ENCODE data around the gene CAMK2B. TPM values are rescaled to one million over a fixed set of nuclear protein-coding genes. Genes with fewer than 3 reads are reported as not detected.
A peak's percentile ranks its signal among the peaks of the same experiment; 100 is the strongest.

The CAMK2B gene
- total and polyA plus RNA-seq, 2 of the 13 experiments (the other 11 are each of a cell fraction or from before 2014, with no cell fraction given), result 0.27 to 0.48 TPM

DNA sequence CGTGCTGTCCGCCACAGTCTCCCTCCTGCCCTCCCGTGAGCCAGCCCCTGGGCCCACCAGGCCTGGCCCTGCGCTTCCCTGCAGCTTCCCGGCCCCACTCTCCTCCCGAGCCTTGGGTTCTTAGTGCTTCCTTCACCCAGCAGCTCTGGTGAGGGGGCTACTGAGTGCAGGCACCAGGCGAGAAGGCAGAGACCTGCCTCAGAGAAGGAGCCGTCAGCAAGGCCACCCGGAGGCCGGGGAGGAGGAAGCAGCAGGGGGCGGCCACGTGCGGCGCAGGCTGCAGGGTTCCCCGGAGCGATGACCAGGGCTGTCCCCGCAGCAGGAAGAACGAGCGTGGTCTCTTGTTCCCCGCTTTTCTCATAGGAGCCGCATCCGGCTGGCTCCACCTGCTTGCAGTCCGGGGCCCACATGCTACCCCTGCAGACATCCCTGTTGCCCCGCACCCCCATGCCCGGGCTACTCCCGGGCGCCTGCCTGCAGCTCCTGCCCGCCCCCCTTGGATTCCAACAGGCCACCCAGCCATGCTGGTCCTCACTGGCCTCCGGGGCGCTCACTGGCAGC lies 104.1 kb downstream of the CAMK2B start (continued):
- TF ChIP-seq, protein P1, sequence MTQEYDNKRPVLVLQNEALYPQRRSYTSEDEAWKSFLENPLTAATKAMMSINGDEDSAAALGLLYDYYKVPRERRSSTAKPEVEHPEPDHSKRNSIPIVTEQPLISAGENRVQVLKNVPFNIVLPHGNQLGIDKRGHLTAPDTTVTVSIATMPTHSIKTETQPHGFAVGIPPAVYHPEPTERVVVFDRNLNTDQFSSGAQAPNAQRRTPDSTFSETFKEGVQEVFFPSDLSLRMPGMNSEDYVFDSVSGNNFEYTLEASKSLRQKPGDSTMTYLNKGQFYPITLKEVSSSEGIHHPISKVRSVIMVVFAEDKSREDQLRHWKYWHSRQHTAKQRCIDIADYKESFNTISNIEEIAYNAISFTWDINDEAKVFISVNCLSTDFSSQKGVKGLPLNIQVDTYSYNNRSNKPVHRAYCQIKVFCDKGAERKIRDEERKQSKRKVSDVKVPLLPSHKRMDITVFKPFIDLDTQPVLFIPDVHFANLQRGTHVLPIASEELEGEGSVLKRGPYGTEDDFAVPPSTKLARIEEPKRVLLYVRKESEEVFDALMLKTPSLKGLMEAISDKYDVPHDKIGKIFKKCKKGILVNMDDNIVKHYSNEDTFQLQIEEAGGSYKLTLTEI (CRISPR knock-in tag; conservative IDR thresholded peaks at IDR 0.05), result no peak
- TF ChIP-seq ZNF839 (CRISPR knock-in tag; IDR thresholded peaks at IDR 0.05; ENCODE audit: borderline replicate concordance) (no peak), NKX3-1 (CRISPR knock-in tag; IDR thresholded peaks at IDR 0.05) (peak; percentile 91; the same call in 1 of the 2 replicates), ZNF704 (CRISPR knock-in tag; IDR thresholded peaks at IDR 0.05; ENCODE audit: borderline replicate concordance) (peak; percentile 59; the same call in 1 of the 2 replicates), HNRNPK (IDR thresholded peaks at IDR 0.05; ENCODE audit: low read depth, low read length, poor library complexity, severe bottlenecking) (no peak), ZNF282 (IDR thresholded peaks at IDR 0.05; ENCODE audit: partially characterized antibody) (no peak), ZNF512 (CRISPR knock-in tag; IDR thresholded peaks at IDR 0.05) (no peak)
- TF ChIP-seq, protein P2, sequence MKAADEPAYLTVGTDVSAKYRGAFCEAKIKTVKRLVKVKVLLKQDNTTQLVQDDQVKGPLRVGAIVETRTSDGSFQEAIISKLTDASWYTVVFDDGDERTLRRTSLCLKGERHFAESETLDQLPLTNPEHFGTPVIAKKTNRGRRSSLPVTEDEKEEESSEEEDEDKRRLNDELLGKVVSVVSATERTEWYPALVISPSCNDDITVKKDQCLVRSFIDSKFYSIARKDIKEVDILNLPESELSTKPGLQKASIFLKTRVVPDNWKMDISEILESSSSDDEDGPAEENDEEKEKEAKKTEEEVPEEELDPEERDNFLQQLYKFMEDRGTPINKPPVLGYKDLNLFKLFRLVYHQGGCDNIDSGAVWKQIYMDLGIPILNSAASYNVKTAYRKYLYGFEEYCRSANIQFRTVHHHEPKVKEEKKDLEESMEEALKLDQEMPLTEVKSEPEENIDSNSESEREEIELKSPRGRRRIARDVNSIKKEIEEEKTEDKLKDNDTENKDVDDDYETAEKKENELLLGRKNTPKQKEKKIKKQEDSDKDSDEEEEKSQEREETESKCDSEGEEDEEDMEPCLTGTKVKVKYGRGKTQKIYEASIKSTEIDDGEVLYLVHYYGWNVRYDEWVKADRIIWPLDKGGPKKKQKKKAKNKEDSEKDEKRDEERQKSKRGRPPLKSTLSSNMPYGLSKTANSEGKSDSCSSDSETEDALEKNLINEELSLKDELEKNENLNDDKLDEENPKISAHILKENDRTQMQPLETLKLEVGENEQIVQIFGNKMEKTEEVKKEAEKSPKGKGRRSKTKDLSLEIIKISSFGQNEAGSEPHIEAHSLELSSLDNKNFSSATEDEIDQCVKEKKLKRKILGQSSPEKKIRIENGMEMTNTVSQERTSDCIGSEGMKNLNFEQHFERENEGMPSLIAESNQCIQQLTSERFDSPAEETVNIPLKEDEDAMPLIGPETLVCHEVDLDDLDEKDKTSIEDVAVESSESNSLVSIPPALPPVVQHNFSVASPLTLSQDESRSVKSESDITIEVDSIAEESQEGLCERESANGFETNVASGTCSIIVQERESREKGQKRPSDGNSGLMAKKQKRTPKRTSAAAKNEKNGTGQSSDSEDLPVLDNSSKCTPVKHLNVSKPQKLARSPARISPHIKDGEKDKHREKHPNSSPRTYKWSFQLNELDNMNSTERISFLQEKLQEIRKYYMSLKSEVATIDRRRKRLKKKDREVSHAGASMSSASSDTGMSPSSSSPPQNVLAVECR (CRISPR knock-in tag; IDR thresholded peaks at IDR 0.05; ENCODE audit: borderline replicate concordance), result peak; percentile 55; the same call in 1 of the 2 replicates
- TF ChIP-seq, protein P3, sequence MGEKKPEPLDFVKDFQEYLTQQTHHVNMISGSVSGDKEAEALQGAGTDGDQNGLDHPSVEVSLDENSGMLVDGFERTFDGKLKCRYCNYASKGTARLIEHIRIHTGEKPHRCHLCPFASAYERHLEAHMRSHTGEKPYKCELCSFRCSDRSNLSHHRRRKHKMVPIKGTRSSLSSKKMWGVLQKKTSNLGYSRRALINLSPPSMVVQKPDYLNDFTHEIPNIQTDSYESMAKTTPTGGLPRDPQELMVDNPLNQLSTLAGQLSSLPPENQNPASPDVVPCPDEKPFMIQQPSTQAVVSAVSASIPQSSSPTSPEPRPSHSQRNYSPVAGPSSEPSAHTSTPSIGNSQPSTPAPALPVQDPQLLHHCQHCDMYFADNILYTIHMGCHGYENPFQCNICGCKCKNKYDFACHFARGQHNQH (CRISPR knock-in tag; IDR thresholded peaks at IDR 0.05), result no peak; the same call in 1 of the 2 replicates
